HEK293T (cell line): ENCODE data around the gene YY1.

Experiments used
- CTCF ChIA-PET: fragments of 350-600 bp; formaldehyde crosslinking; extraction: SDS; loops from one replicate; lab custom pipeline; 2021; ENCODE audit warnings: antibody characterized with exemption, inconsistent platforms; lab: Yijun Ruan, JAX
- POLR2A ChIA-PET: fragments of 350-600 bp; formaldehyde crosslinking; extraction: SDS; loops from one replicate; lab custom pipeline; 2020; ENCODE audit warnings: antibody characterized with exemption, inconsistent platforms; lab: Yijun Ruan, JAX
- DNase-seq: peaks from one replicate; pipeline ENCODE4 v3.0.0; 2012; ENCODE audit warnings: mixed read lengths; ENCODE audit errors: extremely low spot score
- ARNT ChIP-seq: fragments of 450-650 bp; IDR thresholded peaks from 2 replicates; pipeline ENCODE4 v1.6.1; 2017; ENCODE audit warnings: mild to moderate bottlenecking
- BHLHE40 ChIP-seq: fragments of 450-650 bp; IDR thresholded peaks from 2 replicates; pipeline ENCODE4 v1.6.1; 2016; ENCODE audit warnings: mild to moderate bottlenecking, moderate library complexity, borderline replicate concordance
- CTBP1 ChIP-seq: fragments of 450-650 bp; IDR thresholded peaks from 2 replicates; pipeline ENCODE4 v1.6.1; 2016; ENCODE audit warnings: borderline replicate concordance
- ELF4 ChIP-seq: fragments of 450-650 bp; IDR thresholded peaks from 2 replicates; pipeline ENCODE4 v1.6.1; 2017; ENCODE audit warnings: antibody characterized with exemption
- FOXA1 ChIP-seq: fragments of 450-650 bp; IDR thresholded peaks from 2 replicates; pipeline ENCODE4 v1.6.1; 2016; ENCODE audit warnings: mild to moderate bottlenecking
- FOXK2 ChIP-seq: fragments of 450-650 bp; IDR thresholded peaks from 2 replicates; pipeline ENCODE4 v1.6.1; 2016; ENCODE audit warnings: mild to moderate bottlenecking
- FOXM1 ChIP-seq: fragments of 450-650 bp; IDR thresholded peaks from 2 replicates; pipeline ENCODE4 v1.6.1; 2017; ENCODE audit warnings: mild to moderate bottlenecking, borderline replicate concordance
- HDGF ChIP-seq: fragments of 450-650 bp; IDR thresholded peaks from 2 replicates; pipeline ENCODE4 v1.6.1; 2017; ENCODE audit warnings: antibody characterized with exemption, borderline replicate concordance
- L3MBTL2 ChIP-seq: fragments of 450-650 bp; conservative IDR thresholded peaks from 2 replicates; pipeline ENCODE4 v1.6.1; 2016; ENCODE audit warnings: mild to moderate bottlenecking
- LEF1 ChIP-seq: fragments of 450-650 bp; IDR thresholded peaks from 2 replicates; pipeline ENCODE4 v1.6.1; 2017; ENCODE audit warnings: mild to moderate bottlenecking, borderline replicate concordance
- NFRKB ChIP-seq: fragments of 450-650 bp; IDR thresholded peaks from 2 replicates; pipeline ENCODE4 v1.6.1; 2016; ENCODE audit warnings: mild to moderate bottlenecking, moderate library complexity
- PKNOX1 ChIP-seq: fragments of 450-650 bp; IDR thresholded peaks from 2 replicates; pipeline ENCODE4 v1.6.1; 2016
- SP1 ChIP-seq: fragments of 450-650 bp; IDR thresholded peaks from 2 replicates; pipeline ENCODE4 v1.6.1; 2017
- SUZ12 ChIP-seq: fragments of 450-650 bp; IDR thresholded peaks from 2 replicates; pipeline ENCODE4 v1.6.1; 2016; ENCODE audit warnings: mild to moderate bottlenecking
- TARDBP ChIP-seq: fragments of 450-650 bp; IDR thresholded peaks from 2 replicates; pipeline ENCODE4 v1.6.1; 2016
- ZNF384 ChIP-seq: fragments of 450-650 bp; IDR thresholded peaks from 2 replicates; pipeline ENCODE4 v1.6.1; 2016

The YY1 gene

DNA sequence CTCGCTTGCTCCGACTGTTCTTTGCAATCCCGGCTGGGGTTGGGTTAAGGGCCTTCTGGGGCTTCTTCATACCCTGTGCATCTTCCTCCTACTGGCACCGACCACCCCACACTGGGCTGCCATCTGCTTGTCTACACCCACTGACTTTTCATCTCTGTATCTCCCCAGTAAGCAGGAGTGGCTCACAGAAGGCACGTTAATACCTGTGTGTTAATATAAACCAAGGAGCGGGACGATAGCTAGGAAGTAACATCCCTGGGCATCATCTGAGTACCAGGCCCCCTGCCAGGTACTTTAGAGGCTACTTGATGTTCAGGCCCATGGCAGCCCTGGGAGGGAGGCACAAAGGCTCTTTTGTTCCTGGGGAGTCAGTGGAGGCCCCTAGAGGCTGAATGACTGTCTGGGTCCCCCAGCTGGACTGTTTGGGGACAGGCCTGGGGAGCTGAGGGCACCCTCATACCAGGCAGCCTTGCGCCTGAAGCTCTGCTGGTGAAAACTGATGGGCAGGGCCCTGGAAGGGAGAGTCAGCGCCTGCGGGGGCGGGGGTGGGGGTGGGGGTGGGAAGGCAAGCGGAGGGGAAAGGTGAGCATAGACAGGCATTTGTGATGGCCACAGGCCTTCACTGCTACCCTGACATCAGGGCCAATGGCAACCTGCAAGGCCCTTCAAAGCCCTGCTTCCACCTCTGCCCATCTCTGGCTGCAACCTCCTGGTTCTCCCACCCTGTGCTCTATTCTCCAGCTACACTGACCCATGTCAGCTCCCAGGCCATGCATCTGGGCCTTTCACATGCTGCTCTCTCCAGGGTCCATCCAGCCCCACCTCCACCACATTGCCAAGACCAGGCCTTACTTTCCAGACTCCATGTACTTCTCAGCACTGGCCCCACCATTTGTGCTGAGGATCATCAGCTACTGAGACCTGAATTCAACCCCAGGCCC, 45.3 kb upstream of the YY1 start:
- TF ChIP-seq PKNOX1 = no peak
- TF ChIP-seq ZNF384 = no peak
- no peak for TF ChIP-seq FOXA1
- no peak for TF ChIP-seq SP1
- TF ChIP-seq NFRKB = no peak
- TF ChIP-seq ARNT = no peak
- no peak for TF ChIP-seq ELF4
- TF ChIP-seq FOXK2 = no peak
- TF ChIP-seq HDGF = no peak
- no peak for TF ChIP-seq TARDBP
- TF ChIP-seq BHLHE40 = no peak
- TF ChIP-seq L3MBTL2 = no peak
- no peak for DNase-seq
- ChIA-PET POLR2A (interaction anchor here (0.6 to 2.4 kb wide), 16 partner anchors 10 to 223 kb away, joined by 3 to 19 read pairs (median 4); no protein-coding TSS in a partner anchor), CTCF (interaction anchor here (0.6 to 1.6 kb wide), 17 partner anchors 8 to 1567 kb away, joined by 3 to 10 read pairs (median 3); no protein-coding TSS in a partner anchor)

GRCh38 chr14:100199240-100199860, 39.6 kb upstream of the YY1 start:
- CTCF ChIA-PET = no interaction called here
- TF ChIP-seq SUZ12 (no peak), PKNOX1 (no peak), HDGF (no peak), SP1 (no peak)
- POLR2A ChIA-PET = no interaction called here
- DNase-seq = no peak

DNA sequence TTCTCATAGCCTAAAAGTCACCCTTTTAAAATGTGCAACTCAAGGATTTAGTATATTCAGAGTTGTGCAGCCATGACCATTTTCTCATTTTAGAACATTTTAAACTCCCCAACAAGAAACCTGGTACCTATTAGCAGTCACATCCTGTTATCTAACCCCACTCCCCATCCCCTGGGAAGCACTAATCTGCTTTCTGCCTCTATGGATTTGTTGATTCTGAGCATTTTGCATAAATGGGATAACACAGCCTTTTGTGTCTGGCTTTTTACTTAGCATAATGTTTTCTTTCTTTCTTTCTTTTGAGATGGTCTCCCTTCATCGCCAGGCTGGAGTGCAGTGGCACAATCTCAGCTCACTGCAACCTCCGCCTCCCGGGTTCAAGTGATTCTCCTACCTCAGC, 38.6 kb upstream of the YY1 start:
- no peak for DNase-seq
- TF ChIP-seq NFRKB (no peak), SP1 (no peak), FOXK2 (no peak), PKNOX1 (no peak)
- POLR2A ChIA-PET = no interaction called here
- CTCF ChIA-PET = no interaction called here

DNA sequence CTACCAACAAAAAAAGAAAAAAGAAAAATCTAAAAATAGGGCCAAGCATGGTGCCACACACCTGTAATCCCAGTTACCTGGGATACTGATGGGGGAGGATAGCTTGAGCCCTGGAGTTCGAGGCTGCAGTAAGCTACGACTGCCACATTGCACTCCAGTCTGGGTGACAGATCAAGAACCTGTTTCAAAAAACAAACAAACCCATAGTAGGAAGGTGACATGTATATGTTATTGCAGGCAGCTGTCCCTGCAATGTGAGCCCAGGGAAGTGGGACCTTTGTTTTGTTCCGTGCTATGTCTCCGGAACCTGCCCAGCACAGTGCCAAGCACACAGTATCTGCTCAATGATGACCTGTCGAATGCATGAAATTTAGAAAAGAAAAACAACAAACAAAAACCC, 37.2 kb upstream of the YY1 start:
- ChIA-PET POLR2A (no interaction called here), CTCF (interaction anchor here (1.5 kb wide), 1 partner anchor 9 kb away, joined by 6 read pairs; no protein-coding TSS in a partner anchor)
- DNase-seq = no peak
- TF ChIP-seq CTBP1 (no peak), LEF1 (no peak), FOXA1 (no peak), SP1 (no peak), ARNT (no peak), HDGF (no peak), FOXM1 (no peak), L3MBTL2 (no peak), ELF4 (no peak), FOXK2 (no peak)

GRCh38 chr14:100202712-100203111, 36.2 kb upstream of the YY1 start:
- TF ChIP-seq LEF1 (no peak), FOXM1 (no peak), PKNOX1 (no peak), ZNF384 (no peak), HDGF (no peak), ARNT (no peak), SP1 (no peak)
- ChIA-PET POLR2A (no interaction called here), CTCF (interaction anchor here (2.5 kb wide), 1 partner anchor 9 kb away, joined by 10 read pairs; no protein-coding TSS in a partner anchor)
- DNase-seq = no peak

GRCh38 chr14:100203146-100203545, 35.8 kb upstream of the YY1 start:
- TF ChIP-seq FOXM1 (no peak), FOXA1 (no peak), L3MBTL2 (no peak), CTBP1 (no peak), HDGF (no peak), TARDBP (no peak), BHLHE40 (no peak), FOXK2 (no peak), SUZ12 (no peak), ELF4 (no peak), ZNF384 (no peak), SP1 (no peak), ARNT (no peak), LEF1 (no peak), PKNOX1 (no peak), NFRKB (no peak)
- POLR2A ChIA-PET = no interaction called here
- DNase-seq = no peak
- CTCF ChIA-PET = interaction anchor here (2.5 kb wide), 1 partner anchor 10 kb away, joined by 10 read pairs; no protein-coding TSS in a partner anchor
